ENCODE measurements around the gene CAMK1D.
A peak's percentile ranks its signal among the peaks of the same experiment; 100 is the strongest.

The CAMK1D gene

GRCh38 chr10:12400266-12400931 lies 51.1 kb downstream of the CAMK1D start:
- no peak for TF ChIP-seq CTCF (IDR thresholded peaks at IDR 0.05; ENCODE audit: low read depth, low read length)
- no peak for TF ChIP-seq POLR2A (IDR thresholded peaks at IDR 0.05; ENCODE audit: extremely low read depth, insufficient read length)
- no peak for TF ChIP-seq MAX (IDR thresholded peaks at IDR 0.05; ENCODE audit: low read depth, low read length)
- no peak for TF ChIP-seq MYC (IDR thresholded peaks at IDR 0.05; ENCODE audit: low read depth, low read length)
- no peak overlapping the region for H3K4me3 ChIP-seq (ENCODE audit: low read depth, low read length)
- no peak for DNase-seq (ENCODE audit: low read depth)

- TF ChIP-seq POLR2A (IDR thresholded peaks at IDR 0.05; ENCODE audit: extremely low read depth, insufficient read length) = no peak
- no peak for TF ChIP-seq MYC (IDR thresholded peaks at IDR 0.05; ENCODE audit: low read depth, low read length)
- no peak for TF ChIP-seq CTCF (IDR thresholded peaks at IDR 0.05; ENCODE audit: low read depth, low read length)
- no peak for TF ChIP-seq MAX (IDR thresholded peaks at IDR 0.05; ENCODE audit: low read depth, low read length)
- DNase-seq (ENCODE audit: low read depth) = no peak
- H3K4me3 ChIP-seq (ENCODE audit: low read depth, low read length) = no peak overlapping the region
Measured at GRCh38 chr10:12401466-12401865, 52.1 kb downstream of the CAMK1D start.

- no peak for TF ChIP-seq POLR2A (IDR thresholded peaks at IDR 0.05; ENCODE audit: extremely low read depth, insufficient read length)
- no peak for TF ChIP-seq MAX (IDR thresholded peaks at IDR 0.05; ENCODE audit: low read depth, low read length)
- no peak for TF ChIP-seq CTCF (IDR thresholded peaks at IDR 0.05; ENCODE audit: low read depth, low read length)
- no peak for TF ChIP-seq MYC (IDR thresholded peaks at IDR 0.05; ENCODE audit: low read depth, low read length)
- DNase-seq (ENCODE audit: low read depth) = no peak
- no peak overlapping the region for H3K4me3 ChIP-seq (ENCODE audit: low read depth, low read length)
Measured at GRCh38 chr10:12403119-12403518, 53.8 kb downstream of the CAMK1D start.

- TF ChIP-seq POLR2A (IDR thresholded peaks at IDR 0.05; ENCODE audit: extremely low read depth, insufficient read length) = no peak
- TF ChIP-seq MYC (IDR thresholded peaks at IDR 0.05; ENCODE audit: low read depth, low read length) = no peak
- no peak for TF ChIP-seq CTCF (IDR thresholded peaks at IDR 0.05; ENCODE audit: low read depth, low read length)
- TF ChIP-seq MAX (IDR thresholded peaks at IDR 0.05; ENCODE audit: low read depth, low read length) = no peak
- no peak for DNase-seq (ENCODE audit: low read depth)
- H3K4me3 ChIP-seq (ENCODE audit: low read depth, low read length) = no peak overlapping the region
Measured at GRCh38 chr10:12405342-12406320, 56.3 kb downstream of the CAMK1D start.

- TF ChIP-seq CTCF (IDR thresholded peaks at IDR 0.05; ENCODE audit: low read depth, low read length) (no peak), MYC (IDR thresholded peaks at IDR 0.05; ENCODE audit: low read depth, low read length) (no peak), MAX (IDR thresholded peaks at IDR 0.05; ENCODE audit: low read depth, low read length) (no peak), POLR2A (IDR thresholded peaks at IDR 0.05; ENCODE audit: extremely low read depth, insufficient read length) (no peak)
- no peak overlapping the region for H3K4me3 ChIP-seq (ENCODE audit: low read depth, low read length)
- peak; percentile 4 for DNase-seq (ENCODE audit: low read depth)
Measured at GRCh38 chr10:12406764-12407400, 57.5 kb downstream of the CAMK1D start.

Measured in NB4 (cell line).